Muscle layer of colon (tissue), 2 donors: ENCODE measurements around the gene MACF1.
"Not testable (repeated sequence)": the region's sequence is repeated elsewhere in the genome, so short reads cannot be mapped to it uniquely, and the experiment has no call there.

Experiments
- H3K27ac ChIP-seq: one replicate; pipeline ENCODE4 v1.7.0; 2013; ENCODE audit warnings: low read depth, mild to moderate bottlenecking, low read length, moderate library complexity
- H3K27me3 ChIP-seq, 2 donors: one replicate each; pipeline ENCODE4 v1.7.0; 2013; ENCODE audit warnings: low read length in 2 of 2, mild to moderate bottlenecking in 2 of 2; ENCODE audit not compliant: insufficient read depth in 2 of 2, control insufficient read depth in 1 of 2
- H3K36me3 ChIP-seq: one replicate; pipeline ENCODE4 v1.7.0; 2013; ENCODE audit warnings: mild to moderate bottlenecking, low read length; ENCODE audit not compliant: insufficient read depth
- H3K4me1 ChIP-seq: one replicate; pipeline ENCODE4 v1.7.0; 2013; ENCODE audit warnings: mild to moderate bottlenecking, low read length; ENCODE audit not compliant: insufficient read depth
- H3K4me3 ChIP-seq, 2 donors: one replicate each; pipeline ENCODE4 v1.7.0; 2013; ENCODE audit warnings: low read length in 2 of 2, low read depth in 1 of 2, mild to moderate bottlenecking in 1 of 2, moderate library complexity in 1 of 2
- H3K9ac ChIP-seq: one replicate; pipeline ENCODE4 v1.7.0; 2013; ENCODE audit warnings: low read length
- H3K9me3 ChIP-seq: one replicate; pipeline ENCODE4 v1.7.0; 2013; ENCODE audit warnings: mild to moderate bottlenecking, low read length
- donor health status: abdominal sarcoma.
- donor health status: Adenocarcinoma of cecum.

Gene MACF1, protein sequence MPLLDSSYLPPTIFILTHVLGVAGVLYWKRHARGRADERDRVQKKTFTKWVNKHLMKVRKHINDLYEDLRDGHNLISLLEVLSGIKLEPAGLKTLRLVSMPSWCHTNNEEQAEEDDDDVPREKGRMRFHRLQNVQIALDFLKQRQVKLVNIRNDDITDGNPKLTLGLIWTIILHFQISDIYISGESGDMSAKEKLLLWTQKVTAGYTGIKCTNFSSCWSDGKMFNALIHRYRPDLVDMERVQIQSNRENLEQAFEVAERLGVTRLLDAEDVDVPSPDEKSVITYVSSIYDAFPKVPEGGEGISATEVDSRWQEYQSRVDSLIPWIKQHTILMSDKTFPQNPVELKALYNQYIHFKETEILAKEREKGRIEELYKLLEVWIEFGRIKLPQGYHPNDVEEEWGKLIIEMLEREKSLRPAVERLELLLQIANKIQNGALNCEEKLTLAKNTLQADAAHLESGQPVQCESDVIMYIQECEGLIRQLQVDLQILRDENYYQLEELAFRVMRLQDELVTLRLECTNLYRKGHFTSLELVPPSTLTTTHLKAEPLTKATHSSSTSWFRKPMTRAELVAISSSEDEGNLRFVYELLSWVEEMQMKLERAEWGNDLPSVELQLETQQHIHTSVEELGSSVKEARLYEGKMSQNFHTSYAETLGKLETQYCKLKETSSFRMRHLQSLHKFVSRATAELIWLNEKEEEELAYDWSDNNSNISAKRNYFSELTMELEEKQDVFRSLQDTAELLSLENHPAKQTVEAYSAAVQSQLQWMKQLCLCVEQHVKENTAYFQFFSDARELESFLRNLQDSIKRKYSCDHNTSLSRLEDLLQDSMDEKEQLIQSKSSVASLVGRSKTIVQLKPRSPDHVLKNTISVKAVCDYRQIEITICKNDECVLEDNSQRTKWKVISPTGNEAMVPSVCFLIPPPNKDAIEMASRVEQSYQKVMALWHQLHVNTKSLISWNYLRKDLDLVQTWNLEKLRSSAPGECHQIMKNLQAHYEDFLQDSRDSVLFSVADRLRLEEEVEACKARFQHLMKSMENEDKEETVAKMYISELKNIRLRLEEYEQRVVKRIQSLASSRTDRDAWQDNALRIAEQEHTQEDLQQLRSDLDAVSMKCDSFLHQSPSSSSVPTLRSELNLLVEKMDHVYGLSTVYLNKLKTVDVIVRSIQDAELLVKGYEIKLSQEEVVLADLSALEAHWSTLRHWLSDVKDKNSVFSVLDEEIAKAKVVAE (N-terminal part only)

DNA sequence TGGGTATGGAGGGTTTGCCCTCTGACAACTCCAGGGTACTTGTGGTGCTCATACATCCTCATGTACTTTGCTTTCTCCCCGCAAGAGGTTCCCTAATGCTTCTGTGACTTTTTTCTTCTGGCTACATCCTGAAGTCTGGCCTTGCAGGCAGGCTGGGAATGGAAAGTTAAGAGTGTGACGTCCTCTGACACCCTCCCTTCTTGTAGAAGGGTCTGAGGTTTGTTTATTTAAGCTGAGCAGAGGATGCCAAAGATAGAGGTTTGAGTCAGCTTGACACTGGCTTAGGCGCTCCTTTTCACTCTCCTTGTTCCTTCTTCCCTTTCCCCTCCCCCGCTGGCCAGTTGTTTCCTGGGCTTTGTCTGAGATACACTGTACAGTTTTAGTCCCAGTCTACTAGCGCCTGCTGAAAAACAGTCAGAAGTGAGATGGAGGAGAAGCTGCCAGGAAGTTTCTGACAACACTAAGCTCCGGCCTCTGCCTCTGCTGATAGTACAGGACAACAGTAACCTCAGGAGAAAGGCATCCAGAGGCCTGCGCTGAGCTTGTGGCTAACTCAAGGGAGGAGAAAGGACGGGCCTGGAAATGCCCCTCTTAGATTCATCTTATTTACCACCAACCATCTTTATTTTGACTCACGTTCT is at the start of gene MACF1:
Gene MACF1, plus strand, starts transcription at position 255 of the 641 bp plus-strand sequence. Its CDS starts 328 bp downstream, at position 583.
- Histone ChIP-seq H3K9me3 (no peaks in the 10 kb centered on the region), H3K4me1 (peaks cover 30% of the 10 kb centered on the region), H3K4me3 (peak within 1 kb of the TSS; percentile 43 to 67), H3K27me3 (no peaks in the 10 kb centered on the region), H3K9ac (peak within 1 kb of the TSS; percentile 85), H3K36me3 (no peaks in the 10 kb centered on the region), H3K27ac (peak within 1 kb of the TSS; percentile 92)

DNA sequence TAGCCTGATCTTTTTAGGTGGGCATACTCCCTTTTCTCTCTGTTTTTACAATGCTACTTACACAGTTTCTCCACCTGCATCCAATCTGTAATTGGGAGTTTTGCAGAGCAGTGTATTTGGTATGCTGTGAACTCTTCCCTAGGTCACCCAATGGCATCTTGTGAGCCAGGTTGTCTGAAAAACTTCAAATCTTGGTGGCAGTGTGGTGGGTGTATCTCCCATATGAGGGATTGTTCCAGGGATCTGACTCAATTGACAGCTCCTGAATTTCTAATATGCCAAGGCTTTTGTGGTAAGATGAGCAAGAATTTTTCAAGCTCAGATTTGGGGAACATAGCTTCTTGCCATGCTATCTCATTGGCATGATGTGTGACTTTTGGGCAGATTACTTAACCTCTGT is 47.2 kb upstream of the MACF1 start:
- H3K4me3 ChIP-seq: no peak overlapping the region
- H3K27ac ChIP-seq: no peak overlapping the region
- H3K9ac ChIP-seq: no peak overlapping the region
- no peaks in the 10 kb centered on the region for H3K27me3 ChIP-seq
- no peaks in the 10 kb centered on the region for H3K9me3 ChIP-seq
- peaks cover 70% of the 10 kb centered on the region for H3K4me1 ChIP-seq
- H3K36me3 ChIP-seq: no peaks in the 10 kb centered on the region

DNA sequence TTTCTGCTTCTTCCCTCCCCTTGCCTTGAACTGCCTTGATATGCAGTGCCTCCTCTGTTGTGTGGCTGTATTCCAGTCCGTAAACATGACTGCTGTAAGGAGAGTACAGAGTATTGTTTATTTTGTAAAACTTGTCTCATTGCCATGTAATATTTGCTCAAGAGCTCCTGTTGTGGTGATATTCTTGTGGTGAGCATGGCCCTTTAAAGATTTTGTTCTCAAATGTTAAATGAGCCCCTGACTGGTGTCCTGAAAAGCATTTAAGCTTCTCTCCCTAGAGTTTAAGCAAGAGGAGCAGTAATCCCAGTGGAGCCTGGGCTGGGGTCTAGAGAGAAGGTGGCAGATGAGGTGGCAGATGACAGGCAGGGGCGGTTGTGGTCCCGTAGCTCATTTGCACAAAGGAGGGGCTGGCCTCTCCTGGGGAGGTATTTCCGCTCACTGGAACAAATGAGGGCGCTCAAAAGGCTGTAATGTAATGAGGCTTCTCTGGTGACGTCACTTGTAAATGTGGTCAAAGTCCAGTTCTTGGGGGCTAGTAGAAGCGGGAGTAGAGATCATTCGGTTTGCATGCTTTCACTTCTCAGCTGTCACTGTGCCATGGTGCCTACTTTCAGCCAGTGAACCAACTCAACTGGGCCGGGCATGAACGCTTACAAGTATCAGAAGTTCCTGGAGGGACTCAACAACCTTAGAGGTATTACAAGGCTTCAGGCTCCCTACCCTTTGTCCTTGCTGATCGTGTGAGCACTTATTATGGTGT is 46.0 kb upstream of the MACF1 start:
- no peak overlapping the region for H3K9ac ChIP-seq
- H3K9me3 ChIP-seq: no peaks in the 10 kb centered on the region
- H3K4me1 ChIP-seq: peaks cover 62% of the 10 kb centered on the region

DNA sequence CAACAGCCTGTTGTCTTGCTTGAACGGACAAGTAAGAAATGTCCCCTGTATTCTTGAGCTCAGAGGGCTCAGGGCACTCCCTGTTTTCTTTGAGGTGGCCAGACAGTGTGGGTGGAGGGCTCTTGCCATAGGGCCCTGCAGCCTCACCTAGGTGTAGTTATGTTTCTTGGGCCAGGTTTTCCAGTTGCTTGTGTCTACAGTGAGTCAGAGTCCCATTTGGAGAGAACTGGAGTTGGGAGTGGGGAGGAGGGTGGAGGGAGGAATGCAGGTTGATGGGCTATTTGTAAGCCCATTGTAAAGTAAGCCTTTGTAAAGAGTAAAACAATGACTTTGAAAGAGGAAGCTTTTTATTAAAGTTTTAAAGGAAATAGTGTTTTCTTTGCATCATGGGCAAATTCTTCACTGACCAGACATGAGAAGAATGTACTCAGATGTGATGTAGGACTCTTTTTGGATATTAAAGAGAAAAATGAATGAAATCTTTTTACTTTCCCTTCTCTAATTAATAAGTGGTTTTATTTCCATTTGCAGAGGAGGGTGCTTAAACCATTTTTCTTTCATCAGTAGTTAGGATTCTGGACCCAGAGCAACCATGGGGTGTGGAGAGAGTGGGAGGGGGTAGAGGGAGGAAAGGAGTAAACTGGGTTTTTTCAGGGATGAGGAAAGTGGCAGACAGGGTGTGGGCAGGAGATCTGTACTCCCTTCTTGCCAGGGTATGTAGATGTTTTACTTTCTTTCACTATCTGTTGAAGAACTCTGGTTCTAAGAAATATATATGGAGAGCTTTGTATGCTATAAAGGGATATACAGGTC is 45.1 kb upstream of the MACF1 start:
- H3K9ac ChIP-seq: no peak overlapping the region
- H3K27me3 ChIP-seq: no peaks in the 10 kb centered on the region
- no peaks in the 10 kb centered on the region for H3K36me3 ChIP-seq
- no peak overlapping the region for H3K4me3 ChIP-seq
- peak overlapping the region; percentile 38 for H3K27ac ChIP-seq
- H3K4me1 ChIP-seq: peaks cover 60% of the 10 kb centered on the region
- no peaks in the 10 kb centered on the region for H3K9me3 ChIP-seq

More for the DNA sequence above, 46.0 kb upstream of the MACF1 start:
- Histone ChIP-seq H3K4me3 (peak overlapping the region in 1 of 2 donors; percentile 5), H3K27ac (peak overlapping the region; percentile 70), H3K27me3 (no peaks in the 10 kb centered on the region), H3K36me3 (no peaks in the 10 kb centered on the region)

DNA sequence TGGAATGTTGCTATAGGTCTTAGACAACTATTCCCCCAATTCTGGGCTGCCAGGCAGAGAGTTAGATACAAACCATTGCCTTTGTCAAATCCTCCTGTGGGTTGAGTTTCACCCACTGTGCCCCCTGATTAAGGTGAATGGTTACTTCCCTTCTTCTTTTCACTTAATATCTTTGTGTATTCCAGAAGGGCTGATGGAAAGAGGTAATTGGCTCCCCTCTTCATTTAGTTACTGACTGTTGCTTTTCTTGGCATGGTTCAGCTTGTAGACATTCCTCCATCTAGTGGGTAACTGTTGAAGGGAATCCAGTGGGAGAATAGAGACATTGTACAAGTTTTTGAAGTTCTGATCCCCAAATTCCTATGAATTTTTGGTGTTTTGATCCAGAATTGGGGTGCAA is 43.8 kb upstream of the MACF1 start:
- peaks cover 62% of the 10 kb centered on the region for H3K4me1 ChIP-seq
- no peaks in the 10 kb centered on the region for H3K27me3 ChIP-seq
- no peaks in the 10 kb centered on the region for H3K9me3 ChIP-seq
- no peaks in the 10 kb centered on the region for H3K36me3 ChIP-seq
- peak overlapping the region; percentile 16 for H3K27ac ChIP-seq
- no peak overlapping the region for H3K4me3 ChIP-seq
- no peak overlapping the region for H3K9ac ChIP-seq

DNA sequence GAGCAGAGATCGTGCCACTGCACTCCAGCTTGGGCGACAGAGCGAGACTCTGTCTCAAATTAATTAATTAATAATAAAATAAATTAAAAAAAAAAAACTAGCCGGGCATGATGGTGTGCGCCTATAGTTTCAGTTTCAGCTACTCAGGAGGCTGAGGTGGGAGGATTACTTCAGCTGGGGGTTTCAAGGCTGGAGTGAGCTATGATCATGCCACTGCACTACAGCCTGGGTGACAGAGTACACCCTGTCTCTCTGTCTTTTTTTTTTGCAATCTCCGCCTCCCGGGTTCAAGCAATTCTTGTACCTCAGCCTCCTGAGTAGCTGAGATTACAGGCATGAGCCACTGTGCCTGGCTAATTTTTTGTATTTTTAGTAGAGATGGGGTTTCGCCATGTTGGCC is 42.7 kb upstream of the MACF1 start:
- not testable (repeated sequence) for H3K27me3 ChIP-seq, H3K9ac ChIP-seq, H3K9me3 ChIP-seq, H3K27ac ChIP-seq, H3K36me3 ChIP-seq, H3K4me3 ChIP-seq
- peaks cover 63% of the 10 kb centered on the region for H3K4me1 ChIP-seq

DNA sequence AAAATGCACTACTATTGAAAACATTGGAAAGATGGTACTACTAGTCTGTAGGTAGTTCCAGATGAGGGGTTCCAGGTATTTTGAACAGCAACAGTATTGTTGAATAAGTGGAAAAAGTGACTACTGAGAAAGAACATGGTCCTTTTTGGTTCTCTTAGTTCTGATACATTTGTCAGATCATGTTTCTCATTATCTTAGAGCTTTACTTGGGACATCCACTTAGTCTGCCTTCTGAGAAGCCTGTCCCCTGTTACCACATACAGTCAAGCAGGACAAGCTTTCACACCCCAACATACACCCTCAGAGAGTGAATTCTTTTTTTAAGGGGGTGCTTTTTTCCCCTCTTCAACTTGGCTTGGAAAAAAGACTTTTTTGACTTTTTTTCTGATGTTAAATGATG is 41.0 kb upstream of the MACF1 start:
- Histone ChIP-seq H3K27me3 (no peaks in the 10 kb centered on the region), H3K9me3 (no peaks in the 10 kb centered on the region), H3K27ac (no peak overlapping the region), H3K4me1 (peaks cover 51% of the 10 kb centered on the region), H3K36me3 (no peaks in the 10 kb centered on the region), H3K4me3 (no peak overlapping the region), H3K9ac (no peak overlapping the region)

DNA sequence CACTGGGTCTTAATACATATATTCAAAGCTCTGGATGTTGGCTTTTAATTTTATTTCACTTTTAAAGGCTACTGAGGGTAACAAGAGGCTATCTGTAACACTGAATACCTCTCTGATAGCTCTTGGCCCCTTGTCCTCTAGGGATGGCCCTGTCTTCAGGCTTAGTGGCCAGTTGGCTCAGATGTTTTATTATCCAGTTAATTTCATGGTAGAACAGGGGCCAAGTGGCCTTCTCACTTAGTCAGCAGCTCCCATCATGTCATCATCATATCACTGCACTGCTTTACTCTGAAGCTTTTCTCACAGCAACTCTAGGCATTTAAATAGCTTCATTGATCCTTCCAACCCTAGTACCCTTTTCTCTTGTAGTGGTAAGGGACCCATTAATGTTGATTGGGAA is 40.2 kb upstream of the MACF1 start:
- Histone ChIP-seq H3K36me3 (no peaks in the 10 kb centered on the region), H3K27ac (peak overlapping the region; percentile 28), H3K9me3 (no peaks in the 10 kb centered on the region), H3K4me3 (no peak overlapping the region), H3K9ac (no peak overlapping the region), H3K4me1 (peaks cover 43% of the 10 kb centered on the region), H3K27me3 (no peaks in the 10 kb centered on the region)

DNA sequence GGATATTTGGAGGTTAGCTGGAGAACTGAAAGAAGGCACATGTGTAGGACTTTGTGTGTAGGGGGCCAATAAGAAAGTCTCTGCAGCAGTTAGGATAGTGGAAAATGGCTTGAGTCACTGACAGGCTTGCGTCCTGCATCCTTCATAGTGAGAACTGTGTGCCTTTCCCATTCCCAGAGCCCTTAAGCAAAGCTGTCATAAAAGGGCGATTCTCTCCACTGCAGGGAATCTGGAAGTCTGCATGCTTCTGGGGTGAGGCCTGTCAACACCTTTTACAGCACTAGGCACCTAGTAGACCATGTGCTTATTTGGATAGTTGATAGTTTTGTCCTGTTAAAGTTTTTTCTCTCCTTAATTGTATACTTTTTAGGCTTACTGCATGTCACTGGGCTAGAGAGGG is 39.4 kb upstream of the MACF1 start:
- Histone ChIP-seq H3K9ac (no peak overlapping the region), H3K27me3 (no peaks in the 10 kb centered on the region), H3K4me3 (no peak overlapping the region), H3K36me3 (no peaks in the 10 kb centered on the region), H3K9me3 (no peaks in the 10 kb centered on the region), H3K4me1 (peaks cover 38% of the 10 kb centered on the region), H3K27ac (peak overlapping the region; percentile 28)

DNA sequence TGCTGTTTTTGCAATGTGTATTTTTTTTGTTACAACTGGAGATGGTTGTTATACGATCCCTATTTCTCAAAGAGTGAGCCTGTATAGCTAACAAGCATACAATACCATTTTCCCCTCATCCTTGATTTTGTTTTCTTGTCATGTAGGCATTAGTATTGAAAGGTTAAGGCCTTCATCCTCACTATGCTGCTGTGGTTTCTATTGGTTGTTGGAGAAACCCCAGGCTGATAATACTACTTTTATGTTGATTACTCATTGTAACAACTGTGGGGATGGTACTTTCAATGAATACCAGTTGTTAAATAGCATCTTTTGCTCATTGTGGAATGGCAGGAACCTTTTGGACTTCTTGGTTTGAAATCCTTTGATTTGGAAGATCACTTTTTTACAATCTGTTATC is 39.0 kb upstream of the MACF1 start:
- Histone ChIP-seq H3K27me3 (no peaks in the 10 kb centered on the region), H3K4me1 (peaks cover 39% of the 10 kb centered on the region), H3K9me3 (no peaks in the 10 kb centered on the region), H3K36me3 (no peaks in the 10 kb centered on the region), H3K9ac (no peak overlapping the region), H3K27ac (peak overlapping the region; percentile 28), H3K4me3 (no peak overlapping the region)
